Stimulated activated naive B cell treated with anti-CD40 and anti-IgM and Interleukin-4, amounts not matched to agents 10 μg/mL and 1 μg/mL and 100 μg/mL, for 72 hours (primary cell): ENCODE measurements around the gene RPP14.
A peak's percentile ranks its signal among the peaks of the same experiment; 100 is the strongest.
"Not testable (repeated sequence)": the region's sequence is repeated elsewhere in the genome, so short reads cannot be mapped to it uniquely, and the experiment has no call there.

ENCODE experiments used
- ATAC-seq, 2 donors: fragments of 150-1000 bp; cut with Tn5 transposase; replicated peaks; 2 replicates each; pipeline ENCODE4 v1.10.0; 2021; ENCODE audit warnings: moderate library complexity in 1 of 2
- DNase-seq: peaks from one replicate; pipeline ENCODE4 v3.0.0; 2021
- H3K27ac Mint-ChIP-seq: one replicate; pipeline ENCODE4 v1.8.0; 2022; ENCODE audit warnings: mild to moderate bottlenecking, mixed read lengths
- H3K27me3 Mint-ChIP-seq, 2 donors: one replicate each; pipeline ENCODE4 v1.8.0; 2022; ENCODE audit warnings: mixed read lengths in 2 of 2
- H3K36me3 Mint-ChIP-seq, 2 donors: one replicate each; pipeline ENCODE4 v1.8.0; 2022; ENCODE audit warnings: mixed read lengths in 2 of 2, mild to moderate bottlenecking in 1 of 2
- H3K4me1 Mint-ChIP-seq, 2 donors: one replicate each; pipeline ENCODE4 v1.8.0; 2022; ENCODE audit warnings: mixed read lengths in 2 of 2, mild to moderate bottlenecking in 1 of 2
- H3K4me3 Mint-ChIP-seq, 2 donors: one replicate each; pipeline ENCODE4 v1.8.0; 2022; ENCODE audit warnings: mild to moderate bottlenecking in 2 of 2, mixed read lengths in 2 of 2, moderate library complexity in 1 of 2
- H3K9me3 Mint-ChIP-seq, 2 donors: one replicate each; pipeline ENCODE4 v1.8.0; 2022; ENCODE audit warnings: mixed read lengths in 2 of 2, mild to moderate bottlenecking in 1 of 2

The RPP14 gene

DNA sequence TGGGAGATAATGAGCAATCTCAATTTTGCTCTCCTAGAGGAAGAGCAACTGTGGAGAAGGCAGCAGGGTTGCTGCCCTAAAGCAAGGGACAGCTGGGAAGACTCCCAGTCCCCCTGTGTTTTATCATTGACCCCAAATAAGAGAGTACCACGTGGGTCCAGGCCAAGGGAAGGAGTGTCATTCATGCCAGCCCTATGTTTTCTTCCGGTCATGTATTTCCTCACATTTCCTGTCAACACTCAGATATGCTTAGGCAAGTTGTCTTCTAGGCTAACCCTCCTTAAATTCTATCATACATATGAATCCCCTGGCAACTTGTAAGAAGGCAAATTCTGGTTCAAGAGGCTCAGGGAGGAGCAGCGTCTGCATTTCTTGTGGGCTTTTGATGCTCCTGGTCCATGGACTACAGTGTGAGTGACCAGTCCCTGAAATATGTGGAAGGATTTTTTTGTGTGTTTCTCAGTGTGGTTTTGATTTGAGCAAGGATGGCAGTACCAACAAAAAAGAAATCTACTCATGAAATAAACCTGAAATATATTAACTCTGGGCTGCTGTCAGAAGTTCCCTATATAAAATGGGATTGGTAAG is 31.9 kb upstream of the RPP14 start:
- no peak overlapping the region for H3K27ac Mint-ChIP-seq
- no peak overlapping the region for H3K4me3 Mint-ChIP-seq
- peaks cover 0 to 2% of the 10 kb centered on the region in 2 donors for H3K9me3 Mint-ChIP-seq
- peaks cover 54 to 75% of the 10 kb centered on the region in 2 donors for H3K36me3 Mint-ChIP-seq
- peaks cover 6 to 9% of the 10 kb centered on the region in 2 donors for H3K4me1 Mint-ChIP-seq
- ATAC-seq (no peak), DNase-seq (no peak)
- no peaks in the 10 kb centered on the region for H3K27me3 Mint-ChIP-seq

DNA sequence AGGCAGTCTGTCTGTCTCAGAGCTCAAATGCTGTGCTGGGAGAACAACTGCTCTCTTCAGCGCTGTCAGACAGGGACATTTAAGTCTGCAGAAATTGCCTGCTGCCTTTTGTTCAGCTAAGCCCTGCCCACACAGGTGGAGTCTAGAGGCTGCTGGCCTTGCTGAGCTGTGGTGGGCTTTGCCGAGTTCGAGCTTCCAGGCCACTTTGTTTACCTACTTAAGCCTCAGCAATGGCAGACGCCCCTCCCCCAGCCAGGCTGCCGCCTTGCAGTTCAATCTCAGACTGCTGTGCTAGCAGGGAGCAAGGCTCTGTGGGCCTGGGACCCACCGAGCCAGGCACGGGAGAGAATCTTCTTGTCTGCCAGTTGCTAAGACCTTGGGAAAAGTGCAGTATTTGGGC is 25.0 kb upstream of the RPP14 start:
- H3K4me1 Mint-ChIP-seq: peaks cover 0 to 1% of the 10 kb centered on the region in 2 donors
- H3K36me3 Mint-ChIP-seq: peaks cover 72 to 88% of the 10 kb centered on the region in 2 donors
- peaks cover 0 to 2% of the 10 kb centered on the region in 2 donors for H3K9me3 Mint-ChIP-seq
- H3K27me3 Mint-ChIP-seq: no peaks in the 10 kb centered on the region
- ATAC-seq: no peak
- no peak for DNase-seq
- no peak overlapping the region for H3K4me3 Mint-ChIP-seq
- H3K27ac Mint-ChIP-seq: no peak overlapping the region

DNA sequence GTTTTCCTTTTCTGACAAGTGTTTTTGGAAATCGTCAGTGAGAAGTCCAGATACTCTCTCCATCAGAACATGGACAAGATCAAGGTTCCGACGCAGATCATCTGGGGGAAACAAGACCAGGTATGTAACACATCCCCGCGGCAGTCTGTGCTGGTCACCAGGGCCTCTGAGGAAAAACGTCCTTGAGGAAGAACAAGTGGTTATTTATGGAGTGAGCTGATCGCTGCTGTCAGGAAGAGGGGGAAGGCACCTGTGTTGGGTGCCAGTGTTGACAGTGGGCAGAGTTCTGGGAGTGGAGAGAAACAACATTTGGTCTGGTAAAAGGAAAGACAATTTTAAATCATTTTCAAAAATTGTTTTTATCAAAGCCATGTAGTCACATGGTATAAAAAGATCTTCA is 20.7 kb upstream of the RPP14 start:
- Mint-ChIP-seq H3K27me3 (no peaks in the 10 kb centered on the region), H3K27ac (no peak overlapping the region), H3K4me1 (peaks cover 0 to 1% of the 10 kb centered on the region in 2 donors), H3K9me3 (no peaks in the 10 kb centered on the region), H3K36me3 (peaks cover 47 to 63% of the 10 kb centered on the region in 2 donors), H3K4me3 (no peak overlapping the region)
- no peak for DNase-seq
- no peak for ATAC-seq

DNA sequence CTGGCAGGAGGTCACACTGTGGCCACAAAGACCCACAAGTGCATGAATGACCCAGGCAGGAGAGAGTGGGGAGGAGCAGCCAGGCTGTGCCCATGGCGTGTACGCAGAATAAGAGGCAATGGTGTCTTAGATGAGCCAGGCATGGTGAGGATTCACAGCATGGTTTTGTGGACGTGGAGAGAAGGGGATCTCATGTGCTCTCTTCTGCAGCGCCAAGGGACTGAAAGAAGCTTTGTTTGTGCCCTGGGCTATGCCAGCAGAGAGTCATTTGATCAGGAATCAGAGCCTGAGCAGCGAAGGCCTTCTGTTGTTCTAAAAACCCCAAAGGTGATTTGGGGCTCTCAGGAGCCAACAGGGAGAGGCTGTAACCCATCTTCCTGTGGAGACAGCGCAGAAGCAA is 18.7 kb upstream of the RPP14 start:
- Mint-ChIP-seq H3K4me1 (peaks cover 0 to 1% of the 10 kb centered on the region in 2 donors), H3K4me3 (no peak overlapping the region), H3K27ac (no peak overlapping the region), H3K36me3 (peaks cover 52 to 70% of the 10 kb centered on the region in 2 donors), H3K9me3 (no peaks in the 10 kb centered on the region), H3K27me3 (no peaks in the 10 kb centered on the region)
- DNase-seq: no peak
- no peak for ATAC-seq

DNA sequence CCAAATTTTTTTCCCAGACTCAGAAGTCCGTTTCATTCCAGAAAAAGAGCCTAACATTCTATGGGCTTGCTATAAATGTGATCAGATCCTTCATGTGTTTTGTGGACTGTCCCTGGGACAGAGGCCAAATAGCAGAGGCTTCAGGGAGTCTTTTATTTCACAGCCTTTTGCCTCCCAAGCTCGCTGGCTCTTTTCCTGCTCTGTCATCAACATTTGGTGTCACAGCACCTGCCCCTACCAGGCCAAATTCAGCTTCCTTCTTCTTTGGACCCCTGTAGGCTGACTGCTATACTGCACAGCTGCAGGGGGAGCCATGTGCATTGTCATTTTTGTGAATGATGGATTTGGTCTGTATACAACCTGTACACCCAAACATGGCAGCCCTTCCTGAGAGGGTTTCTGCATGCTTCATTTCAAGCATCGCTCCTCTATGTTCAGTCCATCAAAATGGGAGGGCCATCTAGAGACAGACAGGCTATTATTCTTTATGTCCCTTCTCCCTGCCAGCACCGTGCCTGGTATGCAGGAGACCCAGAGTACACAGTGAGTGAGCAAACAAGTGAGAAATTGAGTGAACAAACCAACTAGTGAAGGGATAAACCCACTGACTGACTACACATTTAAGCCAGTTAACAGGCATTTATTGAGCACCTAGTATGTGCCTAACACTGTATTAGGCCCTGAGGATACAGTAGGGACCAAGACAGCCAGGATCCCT is 17.9 kb upstream of the RPP14 start:
- Mint-ChIP-seq H3K27me3 (no peaks in the 10 kb centered on the region), H3K4me1 (peaks cover 0 to 1% of the 10 kb centered on the region in 2 donors), H3K9me3 (no peaks in the 10 kb centered on the region), H3K36me3 (peaks cover 50 to 67% of the 10 kb centered on the region in 2 donors), H3K27ac (no peak overlapping the region), H3K4me3 (no peak overlapping the region)
- DNase-seq: no peak
- peak in 1 of 2 donors; percentile 34 for ATAC-seq

DNA sequence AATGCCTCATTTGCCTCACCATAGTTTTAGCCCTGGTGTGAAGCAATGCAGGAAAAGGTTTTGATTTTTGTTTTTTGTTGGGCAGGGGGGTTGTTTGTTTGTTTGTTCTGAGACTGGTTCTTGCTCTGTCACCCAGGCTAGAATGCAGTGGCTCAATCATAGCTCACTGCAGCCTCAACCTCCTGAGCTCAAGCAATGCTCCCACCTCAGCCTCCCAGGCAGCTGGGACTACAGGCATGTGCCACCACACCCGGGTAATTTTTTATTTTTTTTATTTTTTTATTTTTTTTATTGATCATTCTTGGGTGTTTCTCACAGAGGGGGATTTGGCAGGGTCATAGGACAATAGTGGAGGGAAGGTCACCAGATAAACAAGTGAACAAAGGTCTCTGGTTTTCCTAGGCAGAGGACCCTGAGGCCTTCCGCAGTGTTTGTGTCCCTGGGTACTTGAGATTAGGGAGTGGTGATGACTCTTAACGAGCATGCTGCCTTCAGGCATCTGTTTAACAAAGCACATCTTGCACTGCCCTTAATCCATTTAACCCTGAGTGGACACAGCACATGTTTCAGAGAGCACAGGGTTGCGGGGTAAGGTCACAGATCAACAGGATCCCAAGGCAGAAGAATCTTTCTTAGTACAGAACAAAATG is 17.0 kb upstream of the RPP14 start:
- not testable (repeated sequence) for DNase-seq, ATAC-seq, H3K27me3 Mint-ChIP-seq, H3K9me3 Mint-ChIP-seq, H3K4me1 Mint-ChIP-seq, H3K27ac Mint-ChIP-seq, H3K4me3 Mint-ChIP-seq
- H3K36me3 Mint-ChIP-seq: peaks cover 45 to 69% of the 10 kb centered on the region in 2 donors

DNA sequence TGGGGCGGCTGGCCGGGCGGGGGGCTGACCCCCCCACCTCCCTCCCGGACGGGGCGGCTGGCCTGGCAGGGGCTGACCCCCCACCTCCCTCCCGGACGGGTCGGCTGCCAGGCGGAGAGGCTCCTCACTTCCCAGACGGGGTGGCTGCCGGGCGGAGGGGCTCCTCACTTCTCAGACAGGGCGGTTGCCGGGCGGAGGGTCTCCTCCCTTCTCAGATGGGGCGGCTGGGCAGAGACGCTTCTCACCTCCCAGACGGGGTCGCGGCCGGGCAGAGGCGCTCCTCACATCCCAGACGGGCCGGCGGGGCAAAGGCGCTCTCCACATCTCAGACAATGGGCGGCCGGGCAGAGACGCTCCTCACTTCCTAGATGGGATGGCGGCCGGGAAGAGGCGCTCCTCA is 15.6 kb upstream of the RPP14 start:
- H3K36me3 Mint-ChIP-seq: peaks cover 36 to 65% of the 10 kb centered on the region in 2 donors
- H3K9me3 Mint-ChIP-seq, H3K4me1 Mint-ChIP-seq, DNase-seq, ATAC-seq, H3K27me3 Mint-ChIP-seq, H3K4me3 Mint-ChIP-seq, H3K27ac Mint-ChIP-seq: not testable (repeated sequence)

DNA sequence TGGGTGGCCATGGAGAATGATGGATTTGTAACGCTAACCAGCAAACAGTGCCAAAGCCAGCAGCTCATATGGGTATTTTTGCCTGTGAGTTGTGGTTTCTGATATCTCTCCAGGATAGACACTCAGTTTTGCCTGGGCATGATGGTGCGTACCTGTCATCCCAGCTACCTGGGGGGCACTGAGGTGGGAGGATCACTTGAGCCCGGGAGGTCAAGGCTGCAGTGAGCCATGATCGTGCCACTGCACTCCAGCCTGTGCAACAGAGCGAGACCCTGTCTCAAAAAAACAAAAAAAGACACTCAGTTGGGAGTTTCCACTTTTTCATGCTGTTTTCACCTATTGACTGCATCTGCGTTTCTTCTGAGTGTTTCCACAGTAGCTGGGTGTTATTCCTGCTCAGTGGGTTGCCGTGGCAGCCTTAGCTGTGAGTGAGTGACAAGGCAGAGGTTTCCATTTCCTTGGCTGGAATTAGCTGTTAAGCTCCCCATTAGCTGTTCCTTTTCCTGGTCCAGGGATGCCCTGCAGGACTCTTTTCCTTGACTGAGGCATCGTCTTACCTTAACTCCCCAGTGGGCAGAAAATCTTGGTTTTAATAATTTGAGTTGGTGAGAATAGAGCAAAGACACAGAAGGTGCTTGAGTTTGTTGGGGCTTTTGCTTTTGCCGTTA is 14.2 kb upstream of the RPP14 start:
- Mint-ChIP-seq H3K36me3 (peaks cover 30 to 65% of the 10 kb centered on the region in 2 donors), H3K27me3 (no peaks in the 10 kb centered on the region), H3K27ac (peak overlapping the region; percentile 31)

DNA sequence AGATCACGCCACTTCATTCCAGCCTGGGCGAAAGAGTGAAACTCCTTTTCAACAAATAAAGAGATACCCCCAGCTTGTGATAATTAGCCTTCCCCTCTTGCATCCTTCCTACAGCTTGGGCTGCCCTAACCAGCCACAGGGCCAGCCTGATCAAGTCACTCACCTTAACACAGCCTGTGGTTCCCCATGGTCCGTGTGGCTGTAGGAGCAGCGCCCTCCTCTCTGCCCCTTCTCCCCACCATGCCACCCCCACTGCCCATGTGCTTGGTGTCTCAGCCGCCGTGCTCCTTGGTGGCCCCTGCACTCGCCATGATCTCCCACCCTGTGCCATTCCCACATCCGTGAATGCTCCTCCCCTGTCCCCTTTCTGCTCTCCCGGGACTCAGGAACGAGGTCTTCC is 13.2 kb upstream of the RPP14 start:
- H3K4me1 Mint-ChIP-seq: no peaks in the 10 kb centered on the region
- DNase-seq (no peak), ATAC-seq (no peak)
- H3K27me3 Mint-ChIP-seq: no peaks in the 10 kb centered on the region
- H3K27ac Mint-ChIP-seq: peak overlapping the region; percentile 73
- peaks cover 0 to 4% of the 10 kb centered on the region in 2 donors for H3K9me3 Mint-ChIP-seq
- no peak overlapping the region for H3K4me3 Mint-ChIP-seq
- peaks cover 26 to 60% of the 10 kb centered on the region in 2 donors for H3K36me3 Mint-ChIP-seq

More for the DNA sequence above, 14.2 kb upstream of the RPP14 start:
- ATAC-seq (peak in 1 of 2 donors; percentile 16), DNase-seq (no peak)
- peaks cover 0 to 4% of the 10 kb centered on the region in 2 donors for H3K9me3 Mint-ChIP-seq
- no peaks in the 10 kb centered on the region for H3K4me1 Mint-ChIP-seq
- H3K4me3 Mint-ChIP-seq: no peak overlapping the region

DNA sequence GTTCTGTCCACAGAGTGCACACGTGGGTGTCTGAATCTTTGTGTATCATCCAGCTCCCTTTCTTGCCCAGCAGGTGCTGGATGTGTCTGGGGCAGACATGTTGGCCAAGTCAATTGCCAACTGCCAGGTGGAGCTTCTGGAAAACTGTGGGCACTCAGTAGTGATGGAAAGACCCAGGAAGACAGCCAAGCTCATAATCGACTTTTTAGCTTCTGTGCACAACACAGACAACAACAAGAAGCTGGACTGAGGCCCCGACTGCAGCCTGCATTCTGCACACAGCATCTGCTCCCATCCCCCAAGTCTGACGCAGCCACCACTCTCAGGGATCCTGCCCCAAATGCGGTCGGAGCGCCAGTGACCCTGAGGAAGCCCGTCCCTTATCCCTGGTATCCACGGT is 12.5 kb upstream of the RPP14 start:
- no peak for DNase-seq
- no peaks in the 10 kb centered on the region for H3K4me1 Mint-ChIP-seq
- H3K4me3 Mint-ChIP-seq: no peak overlapping the region
- peaks cover 0 to 4% of the 10 kb centered on the region in 2 donors for H3K9me3 Mint-ChIP-seq
- H3K36me3 Mint-ChIP-seq: peaks cover 21 to 53% of the 10 kb centered on the region in 2 donors
- no peaks in the 10 kb centered on the region for H3K27me3 Mint-ChIP-seq
- ATAC-seq: no peak
- H3K27ac Mint-ChIP-seq: no peak overlapping the region

DNA sequence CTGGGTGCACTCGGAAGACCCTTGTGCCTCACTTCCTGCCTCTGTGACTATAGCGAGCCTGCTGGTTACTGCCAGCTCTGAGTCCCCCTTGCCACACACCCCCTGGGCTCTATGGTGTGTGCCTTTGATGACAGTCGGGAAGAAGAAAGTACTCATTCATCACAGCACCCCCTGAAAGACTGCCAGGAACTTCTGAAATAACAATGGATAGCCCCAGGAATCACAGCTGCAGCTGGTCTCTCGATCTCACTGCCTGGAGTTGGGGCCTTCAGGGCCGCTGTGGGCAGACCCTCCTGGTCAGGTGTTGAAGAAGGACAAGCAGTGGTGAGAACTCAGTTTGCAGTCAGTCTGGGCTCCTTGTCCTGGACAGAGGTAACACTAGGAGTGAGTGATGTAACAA is 9.8 kb upstream of the RPP14 start:
- Mint-ChIP-seq H3K36me3 (peaks cover 17 to 42% of the 10 kb centered on the region in 2 donors), H3K27me3 (peaks cover 0 to 5% of the 10 kb centered on the region in 2 donors), H3K27ac (no peak overlapping the region), H3K4me3 (no peak overlapping the region), H3K9me3 (peaks cover 0 to 4% of the 10 kb centered on the region in 2 donors), H3K4me1 (no peaks in the 10 kb centered on the region)
- no peak for ATAC-seq
- DNase-seq: no peak

DNA sequence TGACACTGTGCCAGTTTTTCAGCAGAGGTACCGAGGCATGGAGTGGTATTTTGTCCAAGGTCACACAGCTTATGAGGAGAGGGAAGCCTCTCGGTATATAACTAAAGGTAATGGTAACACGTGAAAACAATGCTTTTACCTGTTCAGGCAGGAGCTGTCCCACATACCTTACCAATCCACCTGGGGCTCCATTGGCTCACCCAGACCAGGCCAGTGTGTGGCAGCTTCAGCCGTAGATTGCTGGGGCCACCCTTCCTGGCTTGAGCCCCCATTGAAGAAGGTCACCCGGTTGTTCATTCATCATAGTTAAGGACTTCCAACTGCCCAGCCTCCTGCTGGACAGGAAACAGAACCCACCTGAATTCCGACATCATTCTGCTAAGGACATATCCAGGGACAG is 9.2 kb upstream of the RPP14 start:
- no peak for ATAC-seq
- Mint-ChIP-seq H3K4me1 (no peaks in the 10 kb centered on the region), H3K27me3 (peaks cover 0 to 8% of the 10 kb centered on the region in 2 donors), H3K36me3 (peaks cover 14 to 39% of the 10 kb centered on the region in 2 donors), H3K27ac (no peak overlapping the region), H3K9me3 (peaks cover 2 to 4% of the 10 kb centered on the region in 2 donors), H3K4me3 (no peak overlapping the region)
- DNase-seq: no peak

DNA sequence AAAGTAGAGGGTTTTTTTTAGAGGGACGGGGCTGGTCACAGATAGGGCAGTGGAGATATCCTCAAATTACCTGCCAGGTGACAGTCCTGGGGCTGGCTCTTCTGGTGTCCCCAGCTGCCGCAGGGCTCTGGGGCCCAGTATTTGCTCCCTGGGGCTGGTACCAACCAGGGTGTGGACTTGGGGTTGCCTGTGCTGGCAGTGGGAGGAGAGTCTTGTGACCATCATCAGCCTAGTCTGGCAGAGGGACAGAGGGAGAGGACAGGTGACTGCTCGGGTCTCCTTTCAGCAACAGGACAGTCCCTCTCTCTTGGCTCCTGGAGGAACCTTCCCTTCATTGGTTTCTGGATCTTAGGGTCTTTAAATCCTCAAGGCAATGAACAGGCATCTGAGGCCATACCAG is 7.9 kb upstream of the RPP14 start:
- ATAC-seq (no peak), DNase-seq (no peak)
- Mint-ChIP-seq H3K4me1 (no peaks in the 10 kb centered on the region), H3K27me3 (peaks cover 0 to 8% of the 10 kb centered on the region in 2 donors), H3K36me3 (peaks cover 7 to 29% of the 10 kb centered on the region in 2 donors), H3K4me3 (no peak overlapping the region), H3K27ac (peak overlapping the region; percentile 69), H3K9me3 (peaks cover 2 to 4% of the 10 kb centered on the region in 2 donors)

DNA sequence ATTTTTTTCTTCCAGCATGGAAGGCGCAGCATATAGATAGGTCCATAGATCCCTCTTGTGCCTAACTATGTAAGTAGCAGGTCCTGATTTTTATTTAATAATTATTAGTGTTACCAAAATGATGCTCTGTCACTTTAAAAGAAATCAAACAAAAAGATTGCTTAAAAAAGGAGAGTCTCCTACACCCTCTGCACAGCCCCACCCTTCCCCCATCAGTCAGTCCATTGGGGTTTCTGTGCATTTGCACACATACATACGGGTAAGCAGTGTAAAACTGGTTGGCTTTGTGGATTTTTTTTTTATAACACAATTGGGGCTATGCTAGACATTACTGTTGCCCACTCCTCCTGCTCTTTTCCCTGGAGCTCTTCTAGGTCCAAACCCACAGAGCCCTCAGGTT is 7.0 kb upstream of the RPP14 start:
- Mint-ChIP-seq H3K4me1 (no peaks in the 10 kb centered on the region), H3K27me3 (peaks cover 0 to 8% of the 10 kb centered on the region in 2 donors), H3K9me3 (peaks cover 2 to 4% of the 10 kb centered on the region in 2 donors), H3K36me3 (peaks cover 5 to 20% of the 10 kb centered on the region in 2 donors), H3K27ac (no peak overlapping the region), H3K4me3 (no peak overlapping the region)
- DNase-seq (no peak), ATAC-seq (no peak)
